Measurements from ENCODE around the gene VGLL2. TPM values are rescaled to one million over a fixed set of nuclear protein-coding genes. Genes with fewer than 3 reads are reported as not detected.

The VGLL2 gene
- total RNA-seq, 2 experiments from 2014 or later = not detected

GRCh38 chr6:117303323-117303722 is 38.0 kb downstream of the VGLL2 start:
- Mint-ChIP-seq H3K27ac (no peak overlapping the region), H3K4me1 (ENCODE audit: low read depth) (no peaks in the 10 kb centered on the region), H3K9me3 (no peaks in the 10 kb centered on the region), H3K27me3 (peaks cover 4% of the 10 kb centered on the region), H3K4me3 (no peak overlapping the region), H3K36me3 (ENCODE audit: low read depth) (no peaks in the 10 kb centered on the region)
- ATAC-seq (no peak), DNase-seq (no peak)
- intact Hi-C loops (cut with micrococcal nuclease) = no loop called here
- POLR2A ChIA-PET = interaction anchor here (1.1 kb wide), 1 partner anchor 22 kb away, joined by 3 read pairs; no protein-coding TSS in a partner anchor
- TF ChIP-seq, protein P1, sequence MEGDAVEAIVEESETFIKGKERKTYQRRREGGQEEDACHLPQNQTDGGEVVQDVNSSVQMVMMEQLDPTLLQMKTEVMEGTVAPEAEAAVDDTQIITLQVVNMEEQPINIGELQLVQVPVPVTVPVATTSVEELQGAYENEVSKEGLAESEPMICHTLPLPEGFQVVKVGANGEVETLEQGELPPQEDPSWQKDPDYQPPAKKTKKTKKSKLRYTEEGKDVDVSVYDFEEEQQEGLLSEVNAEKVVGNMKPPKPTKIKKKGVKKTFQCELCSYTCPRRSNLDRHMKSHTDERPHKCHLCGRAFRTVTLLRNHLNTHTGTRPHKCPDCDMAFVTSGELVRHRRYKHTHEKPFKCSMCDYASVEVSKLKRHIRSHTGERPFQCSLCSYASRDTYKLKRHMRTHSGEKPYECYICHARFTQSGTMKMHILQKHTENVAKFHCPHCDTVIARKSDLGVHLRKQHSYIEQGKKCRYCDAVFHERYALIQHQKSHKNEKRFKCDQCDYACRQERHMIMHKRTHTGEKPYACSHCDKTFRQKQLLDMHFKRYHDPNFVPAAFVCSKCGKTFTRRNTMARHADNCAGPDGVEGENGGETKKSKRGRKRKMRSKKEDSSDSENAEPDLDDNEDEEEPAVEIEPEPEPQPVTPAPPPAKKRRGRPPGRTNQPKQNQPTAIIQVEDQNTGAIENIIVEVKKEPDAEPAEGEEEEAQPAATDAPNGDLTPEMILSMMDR (IDR thresholded peaks at IDR 0.05) = no peak
- CTCF ChIA-PET = interaction anchor here (1.1 kb wide), 1 partner anchor 14 kb away, joined by 3 read pairs; no protein-coding TSS in a partner anchor

DNA sequence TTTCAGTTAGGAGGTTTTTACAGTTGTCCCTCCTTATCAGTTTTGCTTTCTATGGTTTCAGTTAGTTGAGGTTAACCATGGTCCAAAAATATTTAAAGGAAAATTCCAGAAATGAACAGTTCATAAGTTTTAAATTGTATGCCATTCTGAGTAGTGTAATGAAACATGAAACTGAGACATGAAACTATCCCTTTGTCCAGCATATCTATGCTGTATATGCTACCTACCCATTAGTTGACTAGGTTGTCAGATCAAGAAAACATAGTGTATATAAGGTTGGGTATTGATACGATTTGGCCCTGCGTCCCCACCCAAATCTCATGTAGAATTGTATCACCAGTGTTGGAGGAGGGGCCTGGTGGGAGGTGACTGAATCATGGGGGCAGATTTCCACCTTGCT is 39.1 kb downstream of the VGLL2 start:
- TF ChIP-seq, protein P1 (IDR thresholded peaks at IDR 0.05) = no peak
- DNase-seq = no peak
- no peaks in the 10 kb centered on the region for H3K4me1 Mint-ChIP-seq (ENCODE audit: low read depth)

DNA sequence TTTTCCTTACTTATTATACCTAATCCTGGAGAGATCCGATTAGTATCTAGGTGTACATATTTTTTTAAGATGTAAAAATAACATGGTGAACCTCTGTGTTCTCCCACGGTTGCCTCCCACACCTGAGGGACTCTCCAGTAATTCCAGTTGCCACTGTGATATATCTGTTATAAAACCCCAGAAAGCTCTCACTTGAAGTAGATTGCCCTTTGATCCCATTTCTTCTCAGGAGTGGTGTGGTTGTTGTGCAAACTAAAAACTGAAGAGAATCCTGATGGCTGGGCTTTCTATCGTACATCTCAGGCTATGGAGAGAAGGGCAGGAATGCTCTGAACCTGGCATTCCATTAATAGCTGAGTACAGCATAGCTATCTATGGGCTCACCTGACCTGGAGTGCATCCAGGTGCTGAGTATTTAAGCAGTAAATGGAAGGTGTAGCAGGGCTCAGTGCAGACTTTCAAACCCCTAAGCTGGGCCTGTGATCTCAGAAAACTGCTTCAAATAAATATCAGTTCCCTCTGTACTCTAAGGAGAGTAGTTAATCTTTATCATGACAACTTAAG is 41.0 kb downstream of the VGLL2 start:
- Mint-ChIP-seq H3K27me3 (peaks cover 6% of the 10 kb centered on the region), H3K9me3 (no peaks in the 10 kb centered on the region), H3K36me3 (ENCODE audit: low read depth) (no peaks in the 10 kb centered on the region), H3K4me1 (ENCODE audit: low read depth) (no peaks in the 10 kb centered on the region), H3K27ac (no peak overlapping the region), H3K4me3 (no peak overlapping the region)
- no peak for DNase-seq
- no peak for ATAC-seq
- POLR2A ChIA-PET = no interaction called here
- CTCF ChIA-PET = no interaction called here
- TF ChIP-seq, protein P1 (IDR thresholded peaks at IDR 0.05) = no peak
- intact Hi-C loops (cut with micrococcal nuclease) = no loop called here

More for the DNA sequence above, 39.1 kb downstream of the VGLL2 start:
- no peak overlapping the region for H3K27ac Mint-ChIP-seq
- ChIA-PET CTCF (no interaction called here), POLR2A (no interaction called here)
- H3K9me3 Mint-ChIP-seq = no peaks in the 10 kb centered on the region
- H3K27me3 Mint-ChIP-seq = peaks cover 7% of the 10 kb centered on the region
- no peak overlapping the region for H3K4me3 Mint-ChIP-seq
- intact Hi-C loops (cut with micrococcal nuclease) = no loop called here
- no peaks in the 10 kb centered on the region for H3K36me3 Mint-ChIP-seq (ENCODE audit: low read depth)
- ATAC-seq = no peak

- POLR2A ChIA-PET = no interaction called here
- TF ChIP-seq, protein P1 (IDR thresholded peaks at IDR 0.05) = no peak
- H3K4me1 Mint-ChIP-seq (ENCODE audit: low read depth) = no peaks in the 10 kb centered on the region
- no peaks in the 10 kb centered on the region for H3K9me3 Mint-ChIP-seq
- H3K27me3 Mint-ChIP-seq = peaks cover 6% of the 10 kb centered on the region
- no peaks in the 10 kb centered on the region for H3K36me3 Mint-ChIP-seq (ENCODE audit: low read depth)
- intact Hi-C loops (cut with micrococcal nuclease) = no loop called here
- no peak overlapping the region for H3K4me3 Mint-ChIP-seq
- DNase-seq (no peak), ATAC-seq (no peak)
- H3K27ac Mint-ChIP-seq = no peak overlapping the region
- CTCF ChIA-PET = no interaction called here
Observed at GRCh38 chr6:117307655-117308054, 42.3 kb downstream of the VGLL2 start.

DNA sequence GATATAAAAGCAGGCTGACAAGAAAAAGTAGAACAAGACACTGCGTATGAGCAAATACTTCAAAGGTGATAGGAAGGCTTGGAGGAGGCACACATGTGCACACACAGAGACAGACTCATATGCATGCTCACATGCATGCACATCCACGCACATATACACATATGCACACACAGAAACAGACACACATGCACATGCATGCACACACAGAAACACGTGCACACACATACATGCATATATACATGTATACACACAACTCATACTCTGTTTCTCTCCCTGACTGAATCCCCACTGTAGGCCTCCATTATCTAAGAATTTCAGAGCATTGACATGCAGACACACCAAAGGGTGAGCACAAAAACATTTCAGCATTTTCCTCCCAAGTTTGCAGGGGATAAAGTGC is 43.7 kb downstream of the VGLL2 start:
- H3K4me1 Mint-ChIP-seq (ENCODE audit: low read depth) = no peaks in the 10 kb centered on the region
- H3K9me3 Mint-ChIP-seq = no peaks in the 10 kb centered on the region
- no peak overlapping the region for H3K27ac Mint-ChIP-seq
- H3K36me3 Mint-ChIP-seq (ENCODE audit: low read depth) = no peaks in the 10 kb centered on the region
- DNase-seq (no peak), ATAC-seq (no peak)
- ChIA-PET CTCF (no interaction called here), POLR2A (no interaction called here)
- intact Hi-C loops (cut with micrococcal nuclease) = no loop called here
- peaks cover 6% of the 10 kb centered on the region for H3K27me3 Mint-ChIP-seq
- H3K4me3 Mint-ChIP-seq = no peak overlapping the region
- TF ChIP-seq, protein P1 (IDR thresholded peaks at IDR 0.05) = no peak

All from activated CD8-positive, alpha-beta T cell treated with anti-CD3 and anti-CD28 coated beads for 36 hours (primary cell).